ENCODE results near the gene ASAP2. TPM values are rescaled to one million over a fixed set of nuclear protein-coding genes. Genes with fewer than 3 reads are reported as not detected.

ASAP2 gene
- polyA plus RNA-seq, 12 donors, result 18.4 to 45.5 (median 21.2) TPM; not detected in 1

- DNase-seq, result peak; percentile 51
Observed at GRCh38 chr2:9178904-9179571, 27.6 kb upstream of the ASAP2 start.

- DNase-seq, result no peak
Observed at GRCh38 chr2:9179572-9180201, 26.9 kb upstream of the ASAP2 start.

GRCh38 chr2:9184361-9184760 lies 22.3 kb upstream of the ASAP2 start:
- no peak for DNase-seq

- no peak for DNase-seq
Observed at GRCh38 chr2:9187620-9188214, 18.9 kb upstream of the ASAP2 start.

GRCh38 chr2:9188823-9189222 lies 17.8 kb upstream of the ASAP2 start:
- DNase-seq, result no peak

GRCh38 chr2:9189901-9190300 lies 16.7 kb upstream of the ASAP2 start:
- no peak for DNase-seq

- peak; percentile 85 for DNase-seq
Observed at GRCh38 chr2:9191041-9191481, 15.6 kb upstream of the ASAP2 start.

GRCh38 chr2:9192712-9193111 lies 13.9 kb upstream of the ASAP2 start:
- DNase-seq, result no peak

GRCh38 chr2:9194352-9194751 lies 12.3 kb upstream of the ASAP2 start:
- DNase-seq, result no peak

GRCh38 chr2:9196637-9197036 lies 10.0 kb upstream of the ASAP2 start:
- no peak for DNase-seq

- no peak for DNase-seq
Observed at GRCh38 chr2:9197916-9198315, 8.7 kb upstream of the ASAP2 start.

- DNase-seq, result no peak
Observed at GRCh38 chr2:9199716-9200632, 6.6 kb upstream of the ASAP2 start.

- no peak for DNase-seq
Observed at GRCh38 chr2:9200633-9201015, 6.0 kb upstream of the ASAP2 start.

GRCh38 chr2:9201185-9201891 lies 5.3 kb upstream of the ASAP2 start:
- DNase-seq, result no peak

GRCh38 chr2:9203006-9203405 lies 3.6 kb upstream of the ASAP2 start:
- DNase-seq, result no peak

- no peak for DNase-seq
Observed at GRCh38 chr2:9203876-9204275, 2.7 kb upstream of the ASAP2 start.

GRCh38 chr2:9204939-9205338 lies 1.7 kb upstream of the ASAP2 start:
- no peak for DNase-seq

GRCh38 chr2:9205486-9205885 lies 1.1 kb upstream of the ASAP2 start:
- DNase-seq, result no peak

GRCh38 chr2:9206991-9207640 lies 504 bp downstream of the ASAP2 start:
- DNase-seq, result no peak

GRCh38 chr2:9207641-9208311 lies 1.2 kb downstream of the ASAP2 start:
- DNase-seq, result no peak
